ENCODE data around the gene TNFAIP8L3. TPM values are rescaled to one million over a fixed set of nuclear protein-coding genes. Genes with fewer than 3 reads are reported as not detected.

Gene TNFAIP8L3
- total RNA-seq, 1 experiment from 2014 or later = not detected

GRCh38 chr15:51054535-51054934, 40.2 kb downstream of the TNFAIP8L3 start:
- Histone ChIP-seq H3K9me2 (replicated peaks; ENCODE audit: insufficient read depth, low read length) (no peaks in the 10 kb centered on the region), H3K4me3 (ENCODE audit: low read length) (no peak overlapping the region), H3K9me3 (ENCODE audit: low read length) (no peaks in the 10 kb centered on the region), H3K4me1 (ENCODE audit: low read length) (peaks cover 4% of the 10 kb centered on the region), H3K9ac (ENCODE audit: low read length) (no peak overlapping the region), H3K4me2 (ENCODE audit: low read depth, low read length, poor library complexity, severe bottlenecking) (no peak overlapping the region), H3K27ac (ENCODE audit: low read length) (no peak overlapping the region), H3K79me2 (ENCODE audit: low read length) (no peaks in the 10 kb centered on the region), H4K20me1 (ENCODE audit: insufficient read depth, low read depth, low read length) (no peaks in the 10 kb centered on the region), H2AFZ (ENCODE audit: low read length) (no peak overlapping the region), H3K27me3 (ENCODE audit: low read length) (no peaks in the 10 kb centered on the region), H3K36me3 (ENCODE audit: insufficient read depth, low read length) (no peaks in the 10 kb centered on the region)
- DNase-seq = no peak

GRCh38 chr15:51053571-51053970, 41.1 kb downstream of the TNFAIP8L3 start:
- H3K4me2 ChIP-seq (ENCODE audit: low read depth, low read length, poor library complexity, severe bottlenecking) = no peak overlapping the region
- H2AFZ ChIP-seq (ENCODE audit: low read length) = no peak overlapping the region
- H3K27me3 ChIP-seq (ENCODE audit: low read length) = no peaks in the 10 kb centered on the region
- no peak overlapping the region for H3K9ac ChIP-seq (ENCODE audit: low read length)
- no peak for DNase-seq
- no peaks in the 10 kb centered on the region for H4K20me1 ChIP-seq (ENCODE audit: insufficient read depth, low read depth, low read length)
- H3K9me3 ChIP-seq (ENCODE audit: low read length) = no peaks in the 10 kb centered on the region
- no peaks in the 10 kb centered on the region for H3K36me3 ChIP-seq (ENCODE audit: insufficient read depth, low read length)
- no peak overlapping the region for H3K27ac ChIP-seq (ENCODE audit: low read length)
- no peaks in the 10 kb centered on the region for H3K9me2 ChIP-seq (replicated peaks; ENCODE audit: insufficient read depth, low read length)
- H3K4me1 ChIP-seq (ENCODE audit: low read length) = peaks cover 14% of the 10 kb centered on the region
- H3K4me3 ChIP-seq (ENCODE audit: low read length) = no peak overlapping the region
- H3K79me2 ChIP-seq (ENCODE audit: low read length) = no peaks in the 10 kb centered on the region

DNA sequence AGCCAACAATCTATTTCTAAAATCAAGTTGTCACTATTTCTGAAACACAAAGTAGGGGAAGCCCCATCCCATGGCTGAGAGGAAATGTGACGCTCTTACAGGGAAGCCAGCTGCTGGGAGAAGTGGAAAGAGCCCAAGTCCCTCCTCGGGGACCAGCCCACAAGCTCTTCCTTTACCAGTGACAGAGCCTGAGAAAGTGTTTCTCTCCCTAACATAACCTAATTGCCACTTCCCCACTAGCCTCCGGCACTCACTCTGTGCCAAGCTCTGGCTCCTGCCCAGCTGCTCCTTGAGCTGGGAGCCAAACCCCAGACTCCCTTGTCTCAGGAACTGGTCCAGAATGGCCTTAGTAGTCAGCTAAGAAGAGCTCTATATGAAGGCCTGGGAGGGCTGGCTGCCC, 42.9 kb downstream of the TNFAIP8L3 start:
- Histone ChIP-seq H3K9me3 (ENCODE audit: low read length) (no peaks in the 10 kb centered on the region), H3K27me3 (ENCODE audit: low read length) (no peaks in the 10 kb centered on the region), H3K27ac (ENCODE audit: low read length) (no peak overlapping the region), H4K20me1 (ENCODE audit: insufficient read depth, low read depth, low read length) (no peaks in the 10 kb centered on the region), H3K4me1 (ENCODE audit: low read length) (peaks cover 27% of the 10 kb centered on the region), H3K36me3 (ENCODE audit: insufficient read depth, low read length) (no peaks in the 10 kb centered on the region), H3K4me2 (ENCODE audit: low read depth, low read length, poor library complexity, severe bottlenecking) (no peak overlapping the region), H3K79me2 (ENCODE audit: low read length) (no peaks in the 10 kb centered on the region), H3K9me2 (replicated peaks; ENCODE audit: insufficient read depth, low read length) (no peaks in the 10 kb centered on the region), H3K4me3 (ENCODE audit: low read length) (no peak overlapping the region), H3K9ac (ENCODE audit: low read length) (no peak overlapping the region), H2AFZ (ENCODE audit: low read length) (no peak overlapping the region)
- DNase-seq = no peak

DNA sequence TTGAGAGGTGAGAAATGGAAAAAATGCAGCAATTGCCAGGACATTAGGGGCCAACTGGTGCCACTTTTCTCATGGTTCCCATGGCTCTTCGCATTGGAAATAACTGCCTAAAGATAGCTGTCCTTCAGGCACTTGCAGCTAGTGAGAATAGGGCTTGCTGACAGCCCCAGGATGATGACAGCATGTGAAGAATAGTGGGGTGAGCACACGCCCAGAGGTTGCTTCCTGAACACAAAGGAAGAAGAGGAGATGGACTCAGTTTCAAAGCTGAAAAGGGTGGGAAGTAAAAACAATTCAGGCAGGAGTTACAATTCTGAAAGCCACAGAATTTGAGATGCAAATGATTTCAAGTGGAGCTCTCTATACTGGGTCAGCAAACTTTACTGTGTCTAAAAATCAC, 45.6 kb downstream of the TNFAIP8L3 start:
- Histone ChIP-seq H3K9me2 (replicated peaks; ENCODE audit: insufficient read depth, low read length) (no peaks in the 10 kb centered on the region), H3K4me2 (ENCODE audit: low read depth, low read length, poor library complexity, severe bottlenecking) (peak overlapping the region; percentile 40), H3K79me2 (ENCODE audit: low read length) (no peaks in the 10 kb centered on the region), H3K4me1 (ENCODE audit: low read length) (peaks cover 32% of the 10 kb centered on the region), H3K36me3 (ENCODE audit: insufficient read depth, low read length) (no peaks in the 10 kb centered on the region), H3K9me3 (ENCODE audit: low read length) (no peaks in the 10 kb centered on the region), H3K4me3 (ENCODE audit: low read length) (no peak overlapping the region), H3K27me3 (ENCODE audit: low read length) (no peaks in the 10 kb centered on the region), H3K27ac (ENCODE audit: low read length) (no peak overlapping the region), H3K9ac (ENCODE audit: low read length) (no peak overlapping the region), H2AFZ (ENCODE audit: low read length) (no peak overlapping the region), H4K20me1 (ENCODE audit: insufficient read depth, low read depth, low read length) (no peaks in the 10 kb centered on the region)
- no peak for DNase-seq

DNA sequence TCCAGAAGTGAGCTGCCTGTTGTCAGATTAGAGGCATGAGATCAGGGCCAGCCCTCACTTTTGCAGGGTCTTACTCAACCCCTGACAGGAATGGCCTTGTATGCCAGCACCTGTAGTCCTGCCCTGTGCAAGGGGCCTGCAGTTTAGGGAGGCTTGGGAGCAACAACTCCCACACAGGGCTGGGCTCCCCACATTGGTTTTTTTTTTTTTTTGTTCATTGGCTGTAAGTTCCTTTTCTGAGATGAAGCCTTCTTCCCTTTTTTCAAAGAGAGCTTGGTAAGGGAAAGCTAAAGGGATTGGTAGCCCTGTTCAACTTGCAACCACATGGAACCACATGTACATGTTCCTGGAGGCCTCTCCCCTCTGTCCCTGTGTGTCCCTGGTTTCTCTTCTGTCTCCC, 46.4 kb downstream of the TNFAIP8L3 start:
- no peaks in the 10 kb centered on the region for H3K9me3 ChIP-seq (ENCODE audit: low read length)
- H3K36me3 ChIP-seq (ENCODE audit: insufficient read depth, low read length) = no peaks in the 10 kb centered on the region
- no peak overlapping the region for H3K4me3 ChIP-seq (ENCODE audit: low read length)
- no peak overlapping the region for H3K9ac ChIP-seq (ENCODE audit: low read length)
- H3K27ac ChIP-seq (ENCODE audit: low read length) = no peak overlapping the region
- no peaks in the 10 kb centered on the region for H4K20me1 ChIP-seq (ENCODE audit: insufficient read depth, low read depth, low read length)
- H3K4me2 ChIP-seq (ENCODE audit: low read depth, low read length, poor library complexity, severe bottlenecking) = no peak overlapping the region
- peaks cover 32% of the 10 kb centered on the region for H3K4me1 ChIP-seq (ENCODE audit: low read length)
- H2AFZ ChIP-seq (ENCODE audit: low read length) = no peak overlapping the region
- no peaks in the 10 kb centered on the region for H3K9me2 ChIP-seq (replicated peaks; ENCODE audit: insufficient read depth, low read length)
- H3K79me2 ChIP-seq (ENCODE audit: low read length) = no peaks in the 10 kb centered on the region
- no peaks in the 10 kb centered on the region for H3K27me3 ChIP-seq (ENCODE audit: low read length)
- DNase-seq = no peak

- no peaks in the 10 kb centered on the region for H3K9me3 ChIP-seq (ENCODE audit: low read length)
- no peak overlapping the region for H3K4me2 ChIP-seq (ENCODE audit: low read depth, low read length, poor library complexity, severe bottlenecking)
- H3K4me3 ChIP-seq (ENCODE audit: low read length) = no peak overlapping the region
- no peaks in the 10 kb centered on the region for H3K36me3 ChIP-seq (ENCODE audit: insufficient read depth, low read length)
- no peaks in the 10 kb centered on the region for H3K79me2 ChIP-seq (ENCODE audit: low read length)
- no peaks in the 10 kb centered on the region for H3K27me3 ChIP-seq (ENCODE audit: low read length)
- H3K4me1 ChIP-seq (ENCODE audit: low read length) = peaks cover 32% of the 10 kb centered on the region
- no peak overlapping the region for H3K9ac ChIP-seq (ENCODE audit: low read length)
- no peak overlapping the region for H3K27ac ChIP-seq (ENCODE audit: low read length)
- DNase-seq = no peak
- H4K20me1 ChIP-seq (ENCODE audit: insufficient read depth, low read depth, low read length) = no peaks in the 10 kb centered on the region
- H2AFZ ChIP-seq (ENCODE audit: low read length) = no peak overlapping the region
- peaks cover 4% of the 10 kb centered on the region; the same call in 1 of the 2 replicates for H3K9me2 ChIP-seq (replicated peaks; ENCODE audit: insufficient read depth, low read length)
Measured at GRCh38 chr15:51046799-51047449, 47.8 kb downstream of the TNFAIP8L3 start.

GRCh38 chr15:51046016-51046415, 48.7 kb downstream of the TNFAIP8L3 start:
- Histone ChIP-seq H3K27me3 (ENCODE audit: low read length) (no peaks in the 10 kb centered on the region), H3K27ac (ENCODE audit: low read length) (no peak overlapping the region), H3K9me3 (ENCODE audit: low read length) (no peaks in the 10 kb centered on the region), H3K79me2 (ENCODE audit: low read length) (no peaks in the 10 kb centered on the region), H3K9ac (ENCODE audit: low read length) (no peak overlapping the region), H3K9me2 (replicated peaks; ENCODE audit: insufficient read depth, low read length) (peaks cover 4% of the 10 kb centered on the region; the same call in 1 of the 2 replicates), H3K4me1 (ENCODE audit: low read length) (peaks cover 32% of the 10 kb centered on the region), H3K36me3 (ENCODE audit: insufficient read depth, low read length) (no peaks in the 10 kb centered on the region), H2AFZ (ENCODE audit: low read length) (no peak overlapping the region), H3K4me3 (ENCODE audit: low read length) (no peak overlapping the region), H3K4me2 (ENCODE audit: low read depth, low read length, poor library complexity, severe bottlenecking) (no peak overlapping the region), H4K20me1 (ENCODE audit: insufficient read depth, low read depth, low read length) (no peaks in the 10 kb centered on the region)
- no peak for DNase-seq

GRCh38 chr15:51044037-51044727, 50.5 kb downstream of the TNFAIP8L3 start:
- peaks cover 24% of the 10 kb centered on the region for H3K4me1 ChIP-seq (ENCODE audit: low read length)
- H4K20me1 ChIP-seq (ENCODE audit: insufficient read depth, low read depth, low read length) = no peaks in the 10 kb centered on the region
- H3K27me3 ChIP-seq (ENCODE audit: low read length) = no peaks in the 10 kb centered on the region
- no peak for DNase-seq
- no peaks in the 10 kb centered on the region for H3K79me2 ChIP-seq (ENCODE audit: low read length)
- no peak overlapping the region for H3K4me2 ChIP-seq (ENCODE audit: low read depth, low read length, poor library complexity, severe bottlenecking)
- H3K4me3 ChIP-seq (ENCODE audit: low read length) = no peak overlapping the region
- no peak overlapping the region for H3K27ac ChIP-seq (ENCODE audit: low read length)
- no peaks in the 10 kb centered on the region for H3K36me3 ChIP-seq (ENCODE audit: insufficient read depth, low read length)
- H3K9me3 ChIP-seq (ENCODE audit: low read length) = no peaks in the 10 kb centered on the region
- H3K9me2 ChIP-seq (replicated peaks; ENCODE audit: insufficient read depth, low read length) = peaks cover 4% of the 10 kb centered on the region; the same call in 1 of the 2 replicates
- H3K9ac ChIP-seq (ENCODE audit: low read length) = no peak overlapping the region
- no peak overlapping the region for H2AFZ ChIP-seq (ENCODE audit: low read length)
